GM12878 (cell line): Measurements from ENCODE around the gene MORC1. TPM values are rescaled to one million over a fixed set of nuclear protein-coding genes. Genes with fewer than 3 reads are reported as not detected.

ENCODE experiments used
- ATAC-seq: fragments of 200-7000 bp; cut with Tn5 transposase; 3 replicates; pipeline ENCODE4 v1.9.1; 2020; ENCODE audit warnings: mild to moderate bottlenecking, moderate library complexity
- BruUV-seq: library from RNA; stranded (reverse); fragments of 400-500 nt; replicated peaks from 2 replicates; lab custom pipeline; 2021; lab: Mats Ljungman, UMichigan
- CTCF ChIA-PET: fragments of 300-600 bp; sonication (Branson Sonifier 250); formaldehyde crosslinking; extraction: SDS; loops from one replicate; lab custom pipeline; 2021; ENCODE audit warnings: inconsistent platforms; lab: Yijun Ruan, JAX
- POLR2A ChIA-PET: fragments of 350-600 bp; formaldehyde crosslinking; extraction: SDS; loops from one replicate; lab custom pipeline; 2021; ENCODE audit warnings: inconsistent platforms; lab: Charles Lee
- RAD21 ChIA-PET: fragments of 300-600 bp; sonication (Branson Sonifier 250); formaldehyde crosslinking; loops from one replicate; lab custom pipeline; 2023; ENCODE audit warnings: antibody characterized with exemption; ENCODE audit not compliant: unreplicated experiment; lab: Charles Lee
- SMC1A ChIA-PET: fragments of 300-600 bp; sonication (Branson Sonifier 250); formaldehyde crosslinking; loops from one replicate; lab custom pipeline; 2023; ENCODE audit not compliant: unreplicated experiment, uncharacterized antibody; lab: Charles Lee
- DNase-seq: peaks from one replicate; pipeline ENCODE4 v3.0.0-alpha.2; 2011; ENCODE audit warnings: low read depth, low spot score
- FAIRE-seq: peaks from 3 replicates; lab custom pipeline; 2011; peaks lifted over from hg19 to GRCh38; lab: Jason Lieb, UNC
- H2AFZ ChIP-seq: 2 replicates; pipeline ENCODE4 v1.6.0; 2011; ENCODE audit warnings: low read depth, low read length, control low read depth; ENCODE audit not compliant: control insufficient read depth
- H3K27ac ChIP-seq: 2 replicates; pipeline ENCODE4 v1.5.1; 2011; ENCODE audit warnings: control low read depth; ENCODE audit not compliant: control insufficient read depth, insufficient read depth
- H3K27me3 ChIP-seq, 2 experiments: replicated peaks in 1 of 2; 2 replicates each; pipeline versions ENCODE4 v1.6.0 to v1.6.1; 2011; ENCODE audit warnings: low read length in 1 of 2; ENCODE audit not compliant: control insufficient read depth in 2 of 2, insufficient read depth in 2 of 2
- H3K36me3 ChIP-seq, 2 experiments: 2 replicates each; pipeline ENCODE4 v1.5.1; 2011; ENCODE audit warnings: low read length in 1 of 2; ENCODE audit not compliant: control insufficient read depth in 2 of 2, insufficient read depth in 2 of 2
- H3K4me1 ChIP-seq: 2 replicates; pipeline ENCODE4 v1.6.1; 2011; ENCODE audit warnings: mild to moderate bottlenecking, low read length, moderate library complexity, mixed read lengths; ENCODE audit not compliant: control insufficient read depth, insufficient read depth
- H3K4me2 ChIP-seq: 2 replicates; pipeline ENCODE4 v1.6.0; 2011; ENCODE audit warnings: control low read depth; ENCODE audit not compliant: control insufficient read depth, insufficient read depth
- H3K4me3 ChIP-seq: fragments of 200-600 bp; sonication (generic); 2 replicates; pipeline ENCODE4 v1.5.1; 2016
- H3K79me2 ChIP-seq: 2 replicates; pipeline ENCODE4 v1.6.0; 2011; ENCODE audit warnings: low read length; ENCODE audit not compliant: control insufficient read depth, insufficient read depth
- H3K9ac ChIP-seq: 2 replicates; pipeline ENCODE4 v1.8.0; 2011; ENCODE audit warnings: low read length, control low read depth, mixed read lengths; ENCODE audit not compliant: control insufficient read depth, insufficient read depth
- H3K9me3 ChIP-seq: replicated peaks from 3 replicates; pipeline ENCODE4 v1.5.1; 2011; ENCODE audit warnings: mild to moderate bottlenecking, low read length; ENCODE audit not compliant: control insufficient read depth, insufficient read depth
- H4K20me1 ChIP-seq: 2 replicates; pipeline ENCODE4 v1.6.0; 2011; ENCODE audit not compliant: control insufficient read depth, insufficient read depth
- BCL3 ChIP-seq: IDR thresholded peaks from 2 replicates; pipeline ENCODE4 v1.6.1; 2011; ENCODE audit warnings: borderline replicate concordance, low read depth, mild to moderate bottlenecking, moderate library complexity, low read length; ENCODE audit not compliant: insufficient read depth, poor library complexity, severe bottlenecking
- BHLHE40 ChIP-seq, 2 experiments: fragments of 450-650 bp in 1 of 2; IDR thresholded peaks; 2 replicates each; pipeline ENCODE4 v1.6.1; 2011 to 2017; ENCODE audit warnings: low read depth in 2 of 2, borderline replicate concordance in 1 of 2, improper control_type of control experiment in 1 of 2, low read length in 1 of 2, mild to moderate bottlenecking in 1 of 2
- BMI1 ChIP-seq: fragments of 450-650 bp; IDR thresholded peaks from 2 replicates; pipeline ENCODE4 v1.6.1; 2016; ENCODE audit warnings: mild to moderate bottlenecking, moderate library complexity, borderline replicate concordance
- FOXK2 ChIP-seq: fragments of 450-650 bp; IDR thresholded peaks from 2 replicates; pipeline ENCODE4 v1.6.1; 2017; ENCODE audit warnings: mild to moderate bottlenecking, moderate library complexity
- HCFC1 ChIP-seq: fragments of 150-350 bp; IDR thresholded peaks from 2 replicates; pipeline ENCODE4 v1.6.1; 2014; ENCODE audit warnings: low read length
- IKZF2 ChIP-seq, 2 experiments: fragments of 450-650 bp; IDR thresholded peaks; 2 replicates each; pipeline ENCODE4 v1.6.1; 2017; ENCODE audit warnings: mild to moderate bottlenecking in 2 of 2, moderate library complexity in 2 of 2
- MLLT1 ChIP-seq: fragments of 450-650 bp; IDR thresholded peaks from 2 replicates; pipeline ENCODE4 v1.6.1; 2016; ENCODE audit warnings: mild to moderate bottlenecking
- MXI1 ChIP-seq: fragments of 150-350 bp; IDR thresholded peaks from 2 replicates; pipeline ENCODE4 v1.6.1; 2011; ENCODE audit warnings: low read depth, mild to moderate bottlenecking, inconsistent platforms, low read length, improper control_type of control experiment
- NRF1 ChIP-seq: conservative IDR thresholded peaks from 2 replicates; pipeline ENCODE4 v1.6.1; 2011; ENCODE audit warnings: mild to moderate bottlenecking, low read depth, low read length, improper control_type of control experiment
- PAX5 ChIP-seq: IDR thresholded peaks from 2 replicates; pipeline ENCODE4 v1.6.1; 2011; ENCODE audit warnings: low read depth, low read length, borderline replicate concordance
- POLR2AphosphoS5 ChIP-seq: IDR thresholded peaks from 2 replicates; pipeline ENCODE4 v1.6.1; 2011; ENCODE audit warnings: mild to moderate bottlenecking, low read length, inconsistent platforms
- RB1 ChIP-seq: fragments of 450-650 bp; formaldehyde crosslinking; IDR thresholded peaks from 2 replicates; pipeline ENCODE4 v1.6.1; 2017; ENCODE audit warnings: mild to moderate bottlenecking, borderline replicate concordance
- RBBP5 ChIP-seq: fragments of 200-600 bp; sonication (generic); conservative IDR thresholded peaks from 2 replicates; pipeline ENCODE4 v1.6.1; 2016
- RELA ChIP-seq: fragments of 450-650 bp; IDR thresholded peaks from 2 replicates; pipeline ENCODE4 v1.8.0; 2014; ENCODE audit warnings: borderline replicate concordance; ENCODE audit not compliant: partially characterized antibody
- SREBF1 ChIP-seq: IDR thresholded peaks from 2 replicates; pipeline ENCODE4 v1.6.1; 2012; ENCODE audit warnings: mild to moderate bottlenecking, low read length
- SREBF2 ChIP-seq: IDR thresholded peaks from 2 replicates; pipeline ENCODE4 v1.6.1; 2012; ENCODE audit warnings: mild to moderate bottlenecking, low read length
- USF1 ChIP-seq: IDR thresholded peaks from 2 replicates; pipeline ENCODE4 v1.6.1; 2011; ENCODE audit warnings: borderline replicate concordance, low read depth, mild to moderate bottlenecking, moderate library complexity, mixed read lengths, low read length; ENCODE audit not compliant: insufficient read depth; ENCODE audit errors: extremely low read length
- ZNF207 ChIP-seq: fragments of 450-650 bp; IDR thresholded peaks from 2 replicates; pipeline ENCODE4 v1.6.1; 2014; ENCODE audit warnings: antibody characterized with exemption, mild to moderate bottlenecking, borderline replicate concordance
- ZNF274 ChIP-seq: IDR thresholded peaks from one replicate; pipeline ENCODE4 v1.8.0; 2011; ENCODE audit not compliant: insufficient read length, insufficient read depth
- ZSCAN29 ChIP-seq: fragments of 450-650 bp; IDR thresholded peaks from 2 replicates; pipeline ENCODE4 v1.6.1; 2017; ENCODE audit warnings: mild to moderate bottlenecking, moderate library complexity
- WGBS: methylation state at CpG from one replicate; pipeline ENCODE4 v1.1.6; 2016; ENCODE audit warnings: low lambda C conversion rate; ENCODE audit not compliant: insufficient replicate concordance, insufficient coverage; ENCODE audit errors: missing lambda C conversion rate; 5-methylcytosine and 5-hydroxymethylcytosine counted together
- in situ Hi-C: fragments of 300-500 bp; cut with MboI; formaldehyde crosslinking; loops from 9 replicates; pipeline ENCODE4 v1.14.3; 2018; ENCODE audit warnings: mixed read lengths
- intact Hi-C: fragments of 100-400 bp; cut with micrococcal nuclease; formaldehyde crosslinking; loops from one replicate; pipeline ENCODE4 v1.14.2; 2022; ENCODE audit not compliant: unreplicated experiment
- polyA plus RNA-seq, 11 experiments: library from polyadenylated mRNA; depleted of rRNA in 4 of 11; unstranded in 6 of 11; stranded (reverse) in 5 of 11; fragments of >200 nt; fragmentation: Nextera tagmentation in 4 of 11; fragmentation: Illumina TruSeq in 1 of 11; extraction: Ambion mirVana in 4 of 11; extraction: Trizol in 1 of 11; gene quantifications; 1 replicate in 1 of 11; 2 replicates in 10 of 11; pipeline versions ENCODE4 v1.2.1 to v1.2.3, GENCODE V29; 2011 to 2016; ENCODE audit warnings: inconsistent platforms in 2 of 11, missing spikeins in 2 of 11, low read depth in 1 of 11
- total RNA-seq, 4 experiments: library from RNA; depleted of rRNA in 3 of 4; stranded (reverse); fragments of >200 nt in 3 of 4; fragmentation: Illumina TruSeq in 1 of 4; extraction: Trizol in 1 of 4; gene quantifications; 2 replicates each; pipeline versions ENCODE4 v1.2.1 to v1.2.3, GENCODE V29; 2013 to 2021

Gene MORC1
- total and polyA plus RNA-seq, 10 of the 15 experiments (the other 5 are each of a cell fraction or from before 2014, with no cell fraction given): 0.18 TPM; not detected in 9

GRCh38 chr3:109081746-109082510 lies 36.0 kb downstream of the MORC1 start:
- in situ Hi-C loops: loop anchor here (5.0 to 25.0 kb wide), 3 partner anchors 60 to 590 kb away; no protein-coding TSS in a partner anchor
- no peaks in the 10 kb centered on the region for H3K27me3 ChIP-seq
- SMC1A ChIA-PET: interaction anchor here (0.7 to 3.7 kb wide), 10 partner anchors 11 to 63 kb away, joined by 3 to 127 read pairs (median 8); no protein-coding TSS in a partner anchor
- H3K36me3 ChIP-seq: no peaks in the 10 kb centered on the region
- ATAC-seq: peak; percentile 100
- CTCF ChIA-PET: interaction anchor here (0.5 to 6.4 kb wide), 30 partner anchors 8 to 593 kb away, joined by 3 to 224 read pairs (median 6); no protein-coding TSS in a partner anchor
- POLR2A ChIA-PET: interaction anchor here (1.3 kb wide), 1 partner anchor 58 kb away, joined by 6 read pairs; no protein-coding TSS in a partner anchor
- intact Hi-C loops: loop anchor here (1.0 to 5.0 kb wide), 4 partner anchors 32 to 420 kb away; no protein-coding TSS in a partner anchor
- H2AFZ ChIP-seq: peak overlapping the region; percentile 88
- 5% methylated on average over 6 of the region's 6 CpGs for WGBS
- H3K4me3 ChIP-seq: peak overlapping the region; percentile 18; the same call in 1 of the 2 replicates
- H3K27ac ChIP-seq: peak overlapping the region; percentile 72
- DNase-seq: peak; percentile 86
- BruUV-seq: no TSS peak
- RAD21 ChIA-PET: interaction anchor here (0.6 to 4.1 kb wide), 7 partner anchors 11 to 154 kb away, joined by 3 to 97 read pairs (median 3); no protein-coding TSS in a partner anchor
- peaks cover 2% of the 10 kb centered on the region; the same call in 2 of the 3 replicates for H3K9me3 ChIP-seq
- no peaks in the 10 kb centered on the region for H4K20me1 ChIP-seq
- H3K4me1 ChIP-seq: peaks cover 5% of the 10 kb centered on the region
- H3K9ac ChIP-seq: peak overlapping the region; percentile 53; the same call in 1 of the 2 replicates
- H3K4me2 ChIP-seq: peak overlapping the region; percentile 68
- no peaks in the 10 kb centered on the region for H3K79me2 ChIP-seq
- FAIRE-seq: peak; percentile 94
- TF ChIP-seq IKZF2 (IDR thresholded peaks at IDR 0.05): peak; percentile 92 to 94
- TF ChIP-seq MLLT1: no peak; the same call in none of the 2 replicates
- 0 out of 4 replicates have a peak, but pooled peaks of 1 of the 2 experiments have one; percentile 25 for TF ChIP-seq BHLHE40 (IDR thresholded peaks at IDR 0.05; ENCODE audit: borderline replicate concordance in 1 of 2, low read depth in 2 of 2, low read length in 1 of 2)
- no peak for TF ChIP-seq ZNF274
- TF ChIP-seq BMI1: no peak; the same call in 1 of the 2 replicates
- peak; percentile 38; the same call in 1 of the 2 replicates for TF ChIP-seq PAX5
- TF ChIP-seq RB1: peak; percentile 45; the same call in 1 of the 2 replicates
- no peak for TF ChIP-seq FOXK2
- no peak for TF ChIP-seq SREBF2
- TF ChIP-seq SREBF1: no peak
- no peak for TF ChIP-seq RBBP5
- TF ChIP-seq RELA: peak; percentile 99
- no peak for TF ChIP-seq MXI1
- TF ChIP-seq HCFC1: no peak
- TF ChIP-seq USF1: no peak
- TF ChIP-seq BCL3: peak; percentile 55
- no peak for TF ChIP-seq NRF1
- TF ChIP-seq ZNF207: no peak
- no peak for TF ChIP-seq ZSCAN29
- TF ChIP-seq POLR2AphosphoS5: no peak
